Stimulated activated CD8-positive, alpha-beta memory T cell treated with anti-CD3 and anti-CD28 coated beads, Interleukin-2, amount 100 ng/mL, for 48 hours (primary cell): ENCODE measurements around the gene CREBL2.
A peak's percentile ranks its signal among the peaks of the same experiment; 100 is the strongest.
"Not testable (repeated sequence)": the region's sequence is repeated elsewhere in the genome, so short reads cannot be mapped to it uniquely, and the experiment has no call there.

Experiments used
- DNase-seq, 2 donors: peaks; one replicate each; pipeline ENCODE4 v3.0.0-alpha.2; 2020; ENCODE audit warnings: low read depth in 2 of 2

CREBL2 gene, protein sequence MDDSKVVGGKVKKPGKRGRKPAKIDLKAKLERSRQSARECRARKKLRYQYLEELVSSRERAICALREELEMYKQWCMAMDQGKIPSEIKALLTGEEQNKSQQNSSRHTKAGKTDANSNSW

DNA sequence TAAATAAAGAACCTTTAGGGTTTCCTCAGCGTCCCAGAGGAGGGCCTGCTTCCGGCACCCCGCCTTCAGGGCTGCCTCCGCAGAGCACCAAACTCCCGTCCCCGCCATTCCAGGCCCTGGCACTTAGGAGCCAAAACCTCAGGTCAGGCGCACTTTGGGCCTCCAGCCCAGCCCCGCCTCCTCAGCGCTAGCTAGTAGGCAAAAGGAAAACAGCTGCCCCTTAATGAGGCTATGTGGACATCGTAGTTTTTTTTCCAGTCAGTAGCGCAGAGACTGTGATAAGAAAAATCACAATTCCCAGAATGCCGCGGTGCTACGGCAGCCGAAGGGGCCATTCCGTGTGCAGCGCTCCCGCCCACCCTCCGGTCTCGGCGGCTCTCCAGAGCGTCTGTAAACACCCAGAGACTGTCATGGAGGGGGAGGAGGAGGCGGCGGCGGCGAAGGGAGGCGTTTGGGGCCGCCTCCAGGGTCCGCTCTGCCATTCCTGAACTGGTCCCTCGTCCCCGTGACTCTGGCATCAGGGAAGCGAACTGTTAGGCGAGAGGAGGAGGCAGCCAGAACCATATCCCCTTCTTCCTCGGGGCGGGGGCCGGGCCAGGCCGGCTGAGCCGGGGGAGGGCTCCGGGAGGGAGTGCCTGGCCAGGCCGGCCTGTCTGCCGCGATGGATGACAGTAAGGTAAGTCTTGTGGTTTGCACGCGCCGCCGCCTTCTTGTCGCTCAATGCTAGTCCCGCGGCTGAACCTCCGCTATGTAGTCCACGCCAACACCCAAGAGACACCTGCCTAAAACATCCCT lies at the start of gene CREBL2:
CREBL2 (plus strand) TSS at position 365 of the 795 bp plus-strand sequence; CDS start at position 662, 297 bp downstream.
- DNase-seq = peak; percentile 65 to 77

DNA sequence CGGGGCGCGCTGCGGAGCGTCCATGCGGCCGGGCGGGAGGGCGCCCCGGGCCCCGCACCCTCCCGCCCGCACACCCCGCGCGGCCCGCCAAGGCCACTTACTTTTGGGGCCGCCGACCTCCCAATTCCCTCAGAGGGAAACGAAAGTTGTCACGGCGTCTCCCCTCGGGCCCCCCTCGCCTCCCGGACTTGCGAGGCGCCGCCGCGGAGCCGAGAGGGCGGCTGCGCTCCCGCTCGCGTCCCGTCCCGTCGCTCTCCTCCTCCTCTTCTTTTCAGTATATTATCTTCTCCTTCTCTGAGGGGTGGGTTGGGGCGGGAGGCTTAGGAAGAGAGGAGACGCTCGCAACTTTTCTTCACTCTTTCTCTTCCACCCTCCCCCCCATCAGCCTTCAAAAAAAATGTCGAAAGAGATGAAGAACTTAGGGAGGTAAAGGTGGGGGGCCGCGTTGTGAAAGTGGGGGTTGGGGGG lies 49.6 kb upstream of the CREBL2 start:
- DNase-seq = no peak

DNA sequence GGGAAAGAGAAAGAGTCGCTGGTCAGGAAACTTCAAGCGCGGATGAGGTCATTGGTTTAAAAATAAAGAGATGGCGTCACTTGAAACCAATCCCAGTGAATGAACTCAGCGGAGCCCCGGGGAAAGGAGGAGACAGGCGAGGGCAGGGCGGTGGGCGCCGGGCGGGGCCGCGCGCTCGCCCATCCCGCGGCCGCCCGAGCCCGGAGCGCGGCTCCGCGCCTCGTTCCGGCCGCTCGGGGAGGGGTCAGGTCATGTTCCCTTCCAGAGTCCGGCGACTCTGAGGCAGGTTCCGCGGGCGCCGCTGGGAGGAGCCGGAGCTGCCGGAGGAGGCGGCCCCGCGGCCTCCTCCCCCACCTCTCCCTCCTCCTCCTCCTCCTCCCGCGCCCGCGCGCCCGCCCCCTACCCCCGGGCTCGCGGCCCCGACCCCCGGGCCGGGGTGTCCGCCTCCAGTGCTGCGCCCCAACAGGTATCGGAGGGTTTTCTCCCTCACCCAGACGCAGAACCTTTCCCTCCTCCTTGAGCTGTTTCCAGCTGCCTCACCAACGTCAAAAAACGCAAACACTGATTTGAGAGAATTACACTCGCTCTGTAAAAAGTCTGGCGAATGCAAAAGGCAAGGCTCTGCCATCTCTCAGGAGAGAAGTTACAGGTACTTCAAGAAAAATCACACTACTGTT lies 49.0 kb upstream of the CREBL2 start, which contains the start of gene DUSP16:
DUSP16 (minus strand) TSS at position 279 of the 677 bp plus-strand sequence. CDS start 41,765 bp downstream, outside the sequence.
- peak; percentile 51 to 66 for DNase-seq

DNA sequence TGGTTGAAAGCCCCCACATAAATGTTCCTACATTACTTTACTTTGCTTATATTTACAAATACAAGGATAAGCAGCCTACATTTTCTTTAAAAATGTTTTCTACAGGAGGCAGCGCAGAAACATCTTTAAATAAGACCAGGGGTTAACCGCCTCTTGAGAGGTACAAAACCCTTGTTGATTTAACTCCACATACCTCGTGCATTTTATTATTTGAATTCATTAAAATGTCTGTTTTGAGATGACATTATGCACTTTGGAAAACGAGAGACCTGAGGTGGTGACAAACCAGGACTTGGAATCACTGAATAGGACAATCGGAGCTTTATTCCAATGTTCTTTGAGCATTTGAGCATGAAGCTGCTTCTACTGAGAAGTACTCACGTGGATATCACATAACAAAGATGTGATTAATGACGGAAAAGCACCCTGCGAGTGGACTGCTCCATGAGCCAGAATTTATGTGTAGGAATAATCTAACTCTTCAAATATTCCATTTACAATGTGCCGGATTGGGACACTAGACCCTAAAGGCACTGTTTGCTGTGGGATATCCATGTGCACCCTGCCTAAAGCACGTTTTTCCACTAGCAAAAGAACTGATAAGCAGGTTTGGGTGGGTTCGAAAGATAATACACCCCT lies 48.3 kb upstream of the CREBL2 start:
- no peak for DNase-seq

DNA sequence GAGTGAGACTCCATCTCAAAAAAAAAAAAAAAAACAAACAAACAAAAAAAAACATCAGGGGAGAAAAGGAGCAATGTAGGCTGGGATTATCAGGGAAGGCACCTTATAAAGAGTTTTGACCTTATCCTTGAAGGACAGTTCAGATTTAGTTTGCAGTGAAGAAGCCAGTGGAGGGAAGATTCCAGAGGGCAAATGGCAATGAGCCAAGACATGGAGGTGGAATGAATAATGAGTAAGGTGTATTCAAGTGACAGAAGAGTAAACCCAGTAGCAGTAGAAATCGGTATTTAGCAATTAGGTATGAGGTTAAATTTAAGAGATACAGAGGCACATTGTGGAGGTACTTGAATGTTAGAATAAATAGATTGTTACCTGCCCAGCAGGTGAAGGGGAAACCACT lies 46.8 kb upstream of the CREBL2 start:
- DNase-seq = no peak

DNA sequence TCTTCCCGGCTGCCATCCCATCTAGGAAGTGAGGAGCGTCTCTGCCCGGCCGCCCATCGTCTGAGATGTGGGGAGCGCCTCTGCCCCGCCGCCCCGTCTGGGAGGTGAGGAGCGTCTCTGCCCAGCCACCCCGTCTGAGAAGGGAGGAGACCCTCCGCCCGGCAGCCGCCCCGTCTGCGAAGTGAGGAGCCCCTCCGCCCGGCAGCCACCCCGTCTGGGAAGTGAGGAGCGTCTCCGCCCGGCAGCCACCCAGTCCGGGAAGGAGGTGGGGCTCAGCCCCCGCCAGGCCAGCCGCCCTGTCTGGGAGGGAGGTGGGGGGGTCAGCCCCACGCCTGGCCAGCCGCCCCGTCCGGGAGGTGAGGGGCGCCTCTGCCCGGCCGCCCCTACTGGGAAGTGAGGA lies 45.7 kb upstream of the CREBL2 start:
- DNase-seq = not testable (repeated sequence)

DNA sequence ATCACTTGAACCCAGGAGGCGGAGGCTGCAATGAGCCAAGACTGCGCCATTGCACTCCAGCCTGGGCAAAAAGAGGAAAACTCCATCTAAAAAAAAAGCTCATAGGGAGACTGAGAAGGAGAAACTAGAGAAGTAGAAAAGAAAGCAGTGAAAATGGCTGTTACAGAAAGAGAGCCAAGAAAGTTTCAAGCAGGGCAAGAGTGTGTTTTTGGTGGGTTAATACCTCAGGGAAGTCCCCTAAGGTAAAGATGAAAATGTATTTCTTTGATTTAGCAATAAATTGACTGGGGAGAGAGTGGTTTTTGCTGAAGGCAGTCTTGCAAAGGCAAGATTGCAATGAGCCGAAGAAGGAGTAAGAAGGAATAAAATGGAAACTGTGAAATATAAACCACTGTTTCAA lies 39.0 kb upstream of the CREBL2 start:
- DNase-seq = no peak

DNA sequence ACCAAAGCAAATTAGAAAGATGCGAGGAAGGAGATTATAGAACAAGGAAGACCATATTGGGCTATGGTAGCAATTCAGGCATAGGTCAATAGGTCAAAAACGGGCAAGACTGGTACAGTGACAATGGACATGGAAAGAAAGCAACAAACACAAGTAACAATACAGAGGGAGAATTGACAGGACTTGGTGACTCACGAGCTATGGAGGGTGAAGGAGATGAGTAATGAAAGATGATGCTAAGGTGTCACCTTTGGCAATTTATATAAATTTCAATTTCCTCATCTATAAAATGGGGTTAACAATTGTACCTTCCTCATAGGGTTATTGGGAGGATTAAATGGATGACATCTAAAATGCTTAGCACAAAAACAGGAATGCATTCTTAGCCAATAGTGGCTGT lies 33.9 kb upstream of the CREBL2 start:
- no peak for DNase-seq

DNA sequence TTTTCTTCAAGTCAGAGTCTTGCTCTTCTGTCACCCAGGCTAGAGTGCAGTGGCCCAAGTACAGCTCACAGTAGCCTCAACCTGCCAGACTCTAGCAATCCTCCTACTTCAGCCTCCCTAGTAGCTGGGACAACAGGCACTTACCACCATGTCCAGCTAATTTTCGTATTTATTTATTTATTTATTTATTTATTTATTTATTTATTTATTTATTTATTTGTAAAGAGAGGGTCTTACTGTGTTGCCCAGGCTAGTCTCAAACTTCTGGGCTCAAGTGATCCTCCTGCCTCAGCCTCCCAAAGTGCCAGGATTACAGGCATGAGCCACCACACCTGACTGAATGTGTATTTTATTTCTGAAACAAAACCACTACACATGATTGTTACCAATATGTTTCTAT lies 31.0 kb upstream of the CREBL2 start:
- not testable (repeated sequence) for DNase-seq

DNA sequence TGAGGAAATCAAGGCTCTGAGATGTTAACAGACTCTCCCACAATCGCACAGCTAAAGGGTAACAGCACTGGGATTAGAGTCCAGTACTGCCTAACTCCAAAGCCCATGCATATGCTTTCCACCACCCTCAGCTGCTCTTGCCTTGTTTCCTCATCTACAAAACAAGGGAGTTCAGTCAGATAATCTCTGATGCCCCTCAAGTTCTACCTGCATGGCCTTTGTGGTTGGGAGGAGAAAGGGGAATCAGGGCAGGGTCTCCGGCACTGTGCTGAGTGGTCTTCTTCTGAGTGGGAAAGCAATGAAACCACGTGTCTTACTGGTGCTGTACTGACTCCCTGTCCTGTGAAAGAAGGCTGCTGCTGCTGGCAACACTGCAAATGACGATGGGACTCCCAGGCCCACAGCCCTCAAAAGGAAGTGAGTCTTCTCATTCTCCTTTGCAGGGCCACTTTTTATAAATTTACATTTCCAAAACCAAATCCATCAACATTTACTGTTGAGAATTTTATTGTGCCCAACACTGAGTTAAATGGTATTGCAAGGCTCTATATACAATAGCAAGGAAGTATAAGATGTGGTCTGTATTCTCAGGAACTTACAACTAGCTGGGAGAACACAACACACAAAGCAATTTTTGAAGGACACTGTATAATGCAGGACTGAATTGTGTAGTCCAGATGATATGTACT lies 29.3 kb upstream of the CREBL2 start:
- DNase-seq = no peak

DNA sequence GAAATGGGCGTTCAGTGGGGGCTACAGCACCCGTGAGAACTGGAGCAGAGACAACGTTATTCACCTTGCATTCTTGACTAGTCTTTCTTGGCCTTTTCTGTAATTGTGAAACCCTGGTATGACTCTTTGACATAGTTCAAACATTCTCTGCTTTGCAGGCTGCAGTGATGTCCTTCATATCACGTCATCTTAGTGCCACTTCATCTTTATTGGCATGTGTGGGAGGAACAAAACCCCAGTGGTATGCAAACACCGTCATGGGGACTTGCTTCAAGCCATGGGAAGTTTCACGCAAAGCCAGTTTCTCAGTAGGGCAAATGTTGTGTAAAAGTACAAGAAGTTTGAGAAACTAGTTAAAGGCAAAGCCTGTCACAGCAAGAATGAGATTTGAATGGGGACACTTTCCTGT lies 28.8 kb upstream of the CREBL2 start:
- DNase-seq = no peak

DNA sequence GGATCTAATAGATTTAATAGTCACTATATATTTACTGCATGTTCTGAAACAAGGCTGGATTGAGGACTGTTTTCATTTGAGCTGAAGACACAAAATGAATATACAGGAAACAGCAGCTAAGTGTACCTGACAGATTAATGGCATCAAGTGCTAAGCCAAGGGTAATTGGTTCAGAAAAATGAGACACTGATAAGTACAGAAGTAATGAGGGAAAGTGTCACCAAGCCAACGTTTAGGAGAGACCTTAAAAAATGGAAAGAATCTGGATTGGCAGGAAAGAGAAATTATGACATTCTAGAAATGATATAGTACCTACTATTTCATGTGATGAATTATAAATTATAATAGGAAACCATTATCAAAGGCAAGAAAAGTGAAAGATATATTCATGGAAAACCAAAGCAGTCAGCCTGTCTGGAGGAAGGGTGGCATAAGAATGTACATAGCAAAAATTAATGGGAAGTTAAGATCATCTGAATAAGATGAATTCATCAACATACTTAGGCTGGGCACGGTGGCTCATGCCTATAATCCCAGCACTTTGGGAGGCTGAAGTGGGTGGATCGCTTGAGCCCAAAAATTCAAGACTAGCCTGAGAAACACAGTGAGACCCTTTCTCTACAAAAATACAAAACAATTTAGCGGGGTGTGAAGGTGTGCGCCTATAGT lies 28.0 kb upstream of the CREBL2 start:
- no peak for DNase-seq

DNA sequence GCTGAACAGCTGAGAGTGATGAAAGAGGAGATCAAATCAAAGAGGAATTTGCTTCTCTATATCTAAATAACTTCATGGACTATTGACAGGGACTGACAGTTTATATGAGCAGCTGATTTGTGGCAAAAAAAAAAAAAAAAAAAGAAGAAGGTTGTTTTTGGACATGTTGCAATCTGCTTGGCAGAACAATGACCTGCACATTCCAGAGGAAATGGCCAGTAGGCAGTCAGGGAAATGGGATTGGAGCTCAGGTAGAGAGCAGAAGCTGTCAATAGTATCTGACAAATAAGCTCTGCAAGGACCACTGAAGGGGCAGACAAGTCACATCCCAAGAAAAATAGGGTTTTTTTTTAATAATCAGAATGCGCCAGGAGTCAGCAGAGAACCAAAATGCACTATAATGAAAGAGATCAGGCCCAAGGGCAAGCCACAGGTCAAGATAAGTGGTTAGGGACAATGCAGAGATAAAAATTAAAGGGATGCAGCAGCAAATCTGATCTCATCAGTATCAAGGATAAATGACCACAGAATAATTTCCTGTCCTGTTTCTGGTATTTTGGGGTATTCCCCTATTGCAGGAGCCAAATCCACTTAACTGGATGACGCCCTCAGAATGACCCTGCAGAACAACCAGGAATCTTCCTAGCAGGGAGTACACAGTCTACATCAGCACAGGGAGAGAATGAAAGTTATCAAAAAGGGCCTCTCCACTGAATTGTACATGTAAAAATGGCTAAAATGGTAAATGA lies 26.4 kb upstream of the CREBL2 start:
- no peak for DNase-seq

DNA sequence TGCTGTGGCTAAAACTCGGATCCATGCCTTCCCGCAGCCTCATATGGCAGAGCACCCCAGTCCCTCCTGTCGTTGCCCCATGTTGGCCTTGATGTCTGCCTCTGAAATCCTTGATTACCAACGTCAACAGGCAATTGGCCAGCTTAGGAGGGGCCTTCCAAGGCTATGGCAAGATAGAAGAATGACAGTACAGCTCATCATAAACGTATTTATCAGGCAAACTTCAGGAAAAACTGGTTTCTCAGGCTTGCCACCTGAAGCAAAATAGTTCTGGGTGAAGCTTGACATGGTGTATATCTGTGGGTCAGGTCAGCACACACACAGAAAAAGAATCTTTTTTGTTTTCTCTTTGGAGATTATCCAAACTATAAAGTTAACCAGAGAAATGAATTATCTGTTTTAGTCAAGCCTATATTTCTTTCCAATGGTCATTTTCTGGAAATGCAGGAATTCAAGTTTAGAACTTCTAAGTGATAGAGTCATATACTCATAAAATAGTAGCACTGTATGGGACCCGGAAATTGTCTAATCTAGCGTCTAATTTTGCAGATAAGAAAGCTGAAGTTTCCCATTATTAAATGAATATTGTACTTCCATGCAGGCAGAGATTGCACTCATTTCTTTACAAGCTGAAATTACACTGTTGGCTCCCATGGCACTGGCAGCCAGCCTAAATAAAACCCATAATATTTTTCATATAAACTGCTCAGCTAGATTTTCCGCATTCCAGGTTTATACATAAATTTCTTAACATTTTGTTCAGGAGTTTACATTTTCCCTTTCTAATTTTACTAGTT lies 24.6 kb upstream of the CREBL2 start:
- DNase-seq = no peak

DNA sequence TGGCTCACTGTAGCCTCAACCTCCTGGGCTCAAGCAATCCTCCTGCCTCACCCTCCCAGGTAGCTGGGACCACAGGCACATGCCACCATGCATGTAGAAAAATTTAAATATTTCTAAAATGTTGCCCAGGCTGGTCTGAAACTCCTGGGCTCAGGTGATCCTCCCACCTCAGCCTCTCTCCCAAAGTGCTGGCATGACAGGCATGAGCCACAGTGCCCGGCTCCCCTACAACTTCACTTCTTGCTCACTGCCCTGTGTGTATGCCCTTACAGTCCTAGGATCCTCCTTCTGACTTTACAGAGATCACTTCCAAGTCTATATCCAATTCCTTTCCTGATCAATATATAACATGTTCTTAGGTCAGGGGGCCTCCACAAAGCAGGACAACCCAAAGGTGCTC lies 23.8 kb upstream of the CREBL2 start:
- no peak for DNase-seq

DNA sequence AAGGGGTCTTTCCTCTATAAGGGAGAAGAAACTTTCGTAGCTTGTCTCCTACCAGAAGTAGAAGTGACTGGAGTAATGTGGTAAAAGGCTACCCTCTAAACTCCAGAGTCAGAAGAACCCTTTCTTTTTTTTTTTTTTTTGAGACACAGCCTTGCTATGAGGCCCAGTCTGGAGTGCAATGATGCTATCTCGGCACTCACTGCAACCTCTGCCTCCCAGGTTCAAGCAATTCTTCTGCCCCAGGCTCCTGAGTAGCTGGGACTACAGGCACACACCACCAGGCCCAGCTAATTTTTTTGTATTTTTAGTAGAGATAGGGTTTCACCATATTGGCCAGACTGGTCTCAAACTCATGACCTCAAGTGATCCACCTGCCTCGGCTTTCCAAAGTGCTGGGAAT lies 23.2 kb upstream of the CREBL2 start:
- not testable (repeated sequence) for DNase-seq

DNA sequence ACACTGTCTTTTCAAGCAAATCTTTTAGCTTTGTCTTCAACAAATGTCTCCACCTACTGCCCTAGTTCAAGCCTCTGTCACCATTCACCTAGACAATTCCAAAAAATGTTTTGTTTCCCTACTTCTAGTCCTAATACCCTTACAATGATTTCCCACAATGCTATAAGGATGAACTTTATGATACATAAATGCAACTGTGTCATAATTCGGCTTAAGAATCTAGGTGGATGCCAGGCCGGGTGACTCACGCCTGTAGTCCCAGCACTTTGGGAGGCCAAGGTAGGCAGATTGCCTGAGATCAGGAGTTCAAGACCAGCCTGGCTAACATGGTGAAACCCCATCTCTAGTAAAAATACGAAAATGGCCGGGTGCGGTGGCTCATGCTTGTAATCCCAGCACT lies 20.7 kb upstream of the CREBL2 start:
- no peak for DNase-seq

DNA sequence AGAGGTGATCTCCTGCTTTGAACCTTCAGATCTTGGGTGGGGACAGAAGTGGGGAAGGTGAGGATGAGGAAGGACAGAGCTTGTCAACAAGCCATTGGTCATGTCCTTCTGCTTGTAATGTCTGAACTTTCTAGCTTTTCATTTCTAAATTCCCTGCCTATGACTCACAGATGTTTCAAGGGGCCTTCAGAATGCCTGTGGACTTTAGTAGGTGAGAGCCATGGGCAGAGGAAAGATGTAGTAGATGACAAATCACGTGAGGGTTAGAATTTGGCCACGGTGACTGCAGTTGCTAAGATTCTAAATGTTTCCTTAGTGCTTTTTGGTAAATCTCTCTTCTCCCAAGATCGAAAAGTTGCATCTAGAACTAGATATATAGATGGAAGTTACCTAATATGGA lies 18.7 kb upstream of the CREBL2 start:
- no peak for DNase-seq

DNA sequence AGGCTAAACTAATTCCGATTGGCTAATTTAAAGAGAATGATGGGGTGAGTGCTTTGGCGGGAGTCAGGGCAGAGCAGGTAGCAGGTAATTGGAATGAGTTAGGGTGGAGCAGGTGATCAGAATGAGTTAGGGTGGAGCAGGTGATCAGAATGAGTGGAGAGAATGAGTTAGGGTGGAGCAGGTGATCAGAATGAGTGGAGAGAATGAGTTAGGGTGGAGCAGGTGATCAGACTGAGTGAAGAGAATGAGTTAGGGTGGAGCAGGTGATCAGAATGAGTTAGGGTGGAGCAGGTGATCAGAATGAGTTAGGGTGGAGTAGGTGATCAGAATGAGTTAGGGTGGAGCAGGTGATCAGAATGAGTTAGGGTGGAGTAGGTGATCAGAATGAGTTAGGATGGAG lies 15.7 kb upstream of the CREBL2 start:
- DNase-seq = not testable (repeated sequence)

DNA sequence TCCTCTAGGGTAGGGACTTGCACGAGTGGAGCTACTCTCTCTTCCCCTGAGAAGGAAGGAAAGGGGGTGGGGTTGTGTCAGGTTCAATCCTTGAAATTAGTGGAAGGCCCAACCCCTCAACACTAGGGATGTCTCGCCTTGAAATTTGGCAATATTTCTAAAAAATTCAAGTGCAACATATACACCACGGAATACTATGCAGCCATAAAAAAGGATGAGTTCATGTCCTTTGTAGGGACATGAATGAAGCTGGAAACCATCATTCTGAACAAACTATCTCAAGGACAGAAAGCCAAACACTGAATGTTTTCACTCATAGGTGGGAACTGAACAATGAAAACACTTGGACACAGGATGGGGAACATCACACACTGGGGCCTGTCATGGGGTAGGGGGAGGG lies 15.1 kb upstream of the CREBL2 start:
- not testable (repeated sequence) for DNase-seq
